Right renal cortex interstitium (tissue), 3 donors: ENCODE results near the gene ADAMTS2. TPM values are rescaled to one million over a fixed set of nuclear protein-coding genes. Genes with fewer than 3 reads are reported as not detected.

Experiments
- DNase-seq, 3 donors: peaks; one replicate each; pipeline ENCODE4 v3.0.0-alpha.2; 2013; ENCODE audit warnings: low read depth in 3 of 3, low spot score in 2 of 3
- polyA plus RNA-seq, 3 donors: library from polyadenylated mRNA; unstranded; fragments of 120-200 nt; gene quantifications; one replicate each; pipeline ENCODE4 v1.2.1, GENCODE V29; 2013; ENCODE audit not compliant: insufficient read length in 3 of 3

Gene ADAMTS2
- polyA plus RNA-seq, 3 donors, result 9.4 to 9.6 (median 9.4) TPM

GRCh38 chr5:179240561-179240960 lies 104.7 kb downstream of the ADAMTS2 start:
- no peak for DNase-seq

- DNase-seq, result no peak
Measured at GRCh38 chr5:179239256-179240135, 105.8 kb downstream of the ADAMTS2 start.

GRCh38 chr5:179238628-179238970 lies 106.7 kb downstream of the ADAMTS2 start:
- DNase-seq, result no peak

GRCh38 chr5:179237770-179238627 lies 107.3 kb downstream of the ADAMTS2 start:
- no peak for DNase-seq

GRCh38 chr5:179235416-179236400 lies 109.6 kb downstream of the ADAMTS2 start:
- DNase-seq, result no peak

- DNase-seq, result no peak
Measured at GRCh38 chr5:179234563-179235135, 110.6 kb downstream of the ADAMTS2 start.

GRCh38 chr5:179233909-179234562 lies 111.2 kb downstream of the ADAMTS2 start:
- no peak for DNase-seq

- DNase-seq, result no peak
Measured at GRCh38 chr5:179232091-179232735, 113.0 kb downstream of the ADAMTS2 start.

GRCh38 chr5:179231309-179231708 lies 114.0 kb downstream of the ADAMTS2 start:
- DNase-seq, result no peak

GRCh38 chr5:179230061-179230461 lies 115.2 kb downstream of the ADAMTS2 start:
- DNase-seq, result no peak

GRCh38 chr5:179229331-179229831 lies 115.9 kb downstream of the ADAMTS2 start:
- no peak for DNase-seq

- peak in 1 of 3 donors; percentile 27 for DNase-seq
Measured at GRCh38 chr5:179228341-179229121, 116.7 kb downstream of the ADAMTS2 start.

- no peak for DNase-seq
Measured at GRCh38 chr5:179227580-179228311, 117.5 kb downstream of the ADAMTS2 start.

- DNase-seq, result no peak
Measured at GRCh38 chr5:179227229-179227579, 118.1 kb downstream of the ADAMTS2 start.

- no peak for DNase-seq
Measured at GRCh38 chr5:179226696-179227095, 118.6 kb downstream of the ADAMTS2 start.

GRCh38 chr5:179225387-179225786 lies 119.9 kb downstream of the ADAMTS2 start:
- DNase-seq, result no peak

- DNase-seq, result no peak
Measured at GRCh38 chr5:179224741-179225140, 120.5 kb downstream of the ADAMTS2 start.

GRCh38 chr5:179223961-179224360 lies 121.3 kb downstream of the ADAMTS2 start:
- no peak for DNase-seq
